HL-60 (cell line): ENCODE measurements around the gene SLC43A1.

Experiments used
- CTCF ChIP-seq: IDR thresholded peaks from one replicate; pipeline ENCODE4 v1.5.1; 2011; ENCODE audit warnings: low read length, control low read depth, inconsistent platforms; ENCODE audit not compliant: insufficient read depth
- GABPA ChIP-seq: IDR thresholded peaks from 2 replicates; pipeline ENCODE4 v1.6.1; 2012; ENCODE audit warnings: low read depth
- POLR2AphosphoS5 ChIP-seq: IDR thresholded peaks from 2 replicates; pipeline ENCODE4 v1.6.1; 2012; ENCODE audit warnings: low read depth
- REST ChIP-seq: IDR thresholded peaks from 2 replicates; pipeline ENCODE4 v1.6.1; 2012; ENCODE audit warnings: low read depth; ENCODE audit not compliant: insufficient replicate concordance

DNA sequence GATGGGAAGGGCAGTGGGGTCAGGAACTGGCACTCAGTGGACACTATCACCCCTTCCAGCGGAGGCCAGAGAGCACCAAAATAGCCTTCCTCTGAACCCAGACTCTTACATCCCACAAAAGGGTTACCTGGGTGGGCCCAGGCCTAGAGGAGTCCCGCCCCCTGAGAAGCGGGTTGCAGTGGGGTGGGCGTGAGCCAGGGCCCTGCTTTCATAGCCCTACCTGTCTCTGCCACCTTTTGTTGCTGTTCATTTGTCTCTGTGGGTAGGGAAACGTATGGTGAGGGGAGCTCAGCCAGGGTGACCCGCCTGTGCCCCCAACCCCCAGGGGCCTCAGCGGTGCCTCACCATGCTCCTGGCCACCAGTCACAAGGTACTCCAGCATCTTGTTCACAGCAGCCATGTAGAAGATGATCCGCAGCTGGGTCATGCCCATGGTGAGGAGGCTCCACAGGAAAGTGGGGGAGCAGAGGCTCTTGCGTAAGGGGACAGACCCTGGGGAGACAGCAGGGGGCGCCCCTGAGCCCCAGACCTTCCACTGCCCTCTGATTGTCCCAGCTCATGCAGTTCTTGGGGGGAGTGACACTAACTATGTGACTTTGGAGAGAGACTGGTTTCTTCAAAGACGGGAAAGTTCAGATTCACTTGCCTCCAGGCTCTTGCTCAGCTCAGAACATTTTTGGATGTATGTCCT lies 24.0 kb downstream of the SLC43A1 start:
- TF ChIP-seq CTCF (peak; percentile 61), REST (no peak), POLR2AphosphoS5 (peak; percentile 62), GABPA (no peak)
